ENCODE data around the gene VSIG2.
A peak's percentile ranks its signal among the peaks of the same experiment; 100 is the strongest.

Gene VSIG2

GRCh38 chr11:124760806-124761205 lies 8.8 kb upstream of the VSIG2 start:
- H3K27ac ChIP-seq, result no peak overlapping the region
- TF ChIP-seq CTCF (conservative IDR thresholded peaks at IDR 0.05; ENCODE audit: low read depth), result no peak
- DNase-seq (ENCODE audit: low spot score), result no peak
- POLR2A ChIA-PET (ENCODE audit: low non-redundant PET), result no interaction called here
- CTCF ChIA-PET, result interaction anchor here (0.9 kb wide), 2 partner anchors 16 to 20 kb away, joined by 3 to 4 read pairs; no protein-coding TSS in a partner anchor

DNA sequence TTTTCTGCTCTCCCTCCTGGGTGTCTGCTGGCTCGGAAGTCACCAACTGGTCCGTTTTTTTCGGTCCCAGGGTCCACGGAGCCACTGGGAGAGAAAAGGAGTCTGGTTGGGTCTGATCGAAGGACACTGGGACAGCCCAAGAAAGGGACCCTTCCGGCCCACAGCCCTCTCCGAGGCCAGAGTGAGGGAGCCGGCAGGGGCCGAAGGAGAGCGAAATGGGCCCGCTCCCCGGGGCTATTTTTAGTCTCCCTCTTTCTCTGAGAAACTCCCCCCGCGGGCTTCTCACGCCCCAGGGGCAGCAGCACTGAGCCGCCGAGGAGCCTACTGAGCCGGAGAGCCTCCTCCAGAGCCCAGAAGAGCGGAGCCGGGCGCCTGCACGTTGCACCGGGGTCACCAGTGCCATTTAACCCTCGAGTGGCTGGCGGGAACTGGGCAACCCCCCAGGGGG lies 8.2 kb upstream of the VSIG2 start:
- H3K27ac ChIP-seq, result no peak overlapping the region
- TF ChIP-seq CTCF (conservative IDR thresholded peaks at IDR 0.05; ENCODE audit: low read depth), result no peak
- POLR2A ChIA-PET (ENCODE audit: low non-redundant PET), result no interaction called here
- no peak for DNase-seq (ENCODE audit: low spot score)
- CTCF ChIA-PET, result interaction anchor here (0.6 to 0.9 kb wide), 2 partner anchors 16 to 96 kb away, joined by 3 read pairs; no protein-coding TSS in a partner anchor

- no peak for TF ChIP-seq CTCF (conservative IDR thresholded peaks at IDR 0.05; ENCODE audit: low read depth)
- H3K27ac ChIP-seq, result no peak overlapping the region
- no peak for DNase-seq (ENCODE audit: low spot score)
- CTCF ChIA-PET, result interaction anchor here (0.6 to 1.0 kb wide), 2 partner anchors 78 to 96 kb away, joined by 3 read pairs; no protein-coding TSS in a partner anchor
- POLR2A ChIA-PET (ENCODE audit: low non-redundant PET), result no interaction called here
Measured at GRCh38 chr11:124759266-124760204, 7.5 kb upstream of the VSIG2 start.

GRCh38 chr11:124758355-124759265 lies 6.6 kb upstream of the VSIG2 start:
- peak; percentile 56 for DNase-seq (ENCODE audit: low spot score)
- TF ChIP-seq CTCF (conservative IDR thresholded peaks at IDR 0.05; ENCODE audit: low read depth), result peak; percentile 81
- POLR2A ChIA-PET (ENCODE audit: low non-redundant PET), result no interaction called here
- CTCF ChIA-PET, result interaction anchor here (0.6 to 1.7 kb wide), 9 partner anchors 12 to 158 kb away, joined by 3 to 9 read pairs (median 4); no protein-coding TSS in a partner anchor
- H3K27ac ChIP-seq, result no peak overlapping the region

DNA sequence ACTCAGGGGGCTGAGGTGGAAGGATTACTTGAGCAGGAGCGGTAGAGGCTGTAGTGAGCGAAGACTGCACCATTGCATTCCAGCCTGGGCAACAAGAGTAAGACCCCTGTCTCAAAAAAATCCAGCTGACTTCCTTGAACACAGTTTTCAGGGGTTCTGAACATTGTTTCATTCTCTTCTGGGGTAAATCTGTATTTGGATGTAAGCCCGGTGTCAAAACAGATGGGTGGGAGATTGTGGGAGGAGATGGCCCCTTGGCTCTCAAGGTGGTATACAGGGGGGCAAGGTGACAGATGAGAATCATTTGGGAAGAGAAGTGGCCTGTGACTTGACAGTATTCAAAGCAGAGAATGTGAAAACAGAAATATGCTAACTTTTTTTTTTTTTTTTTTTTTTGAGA lies 5.3 kb upstream of the VSIG2 start:
- no peak for DNase-seq (ENCODE audit: low spot score)
- ChIA-PET CTCF (interaction anchor here (0.6 to 1.7 kb wide), 2 partner anchors 11 to 93 kb away, joined by 3 to 9 read pairs; no protein-coding TSS in a partner anchor), POLR2A (ENCODE audit: low non-redundant PET) (no interaction called here)
- TF ChIP-seq CTCF (conservative IDR thresholded peaks at IDR 0.05; ENCODE audit: low read depth), result no peak
- no peak overlapping the region for H3K27ac ChIP-seq

GRCh38 chr11:124756753-124757227 lies 4.7 kb upstream of the VSIG2 start:
- POLR2A ChIA-PET (ENCODE audit: low non-redundant PET), result no interaction called here
- no peak for TF ChIP-seq CTCF (conservative IDR thresholded peaks at IDR 0.05; ENCODE audit: low read depth)
- no peak overlapping the region for H3K27ac ChIP-seq
- CTCF ChIA-PET, result interaction anchor here (0.6 to 1.2 kb wide), 2 partner anchors 49 to 93 kb away, joined by 3 read pairs; no protein-coding TSS in a partner anchor
- no peak for DNase-seq (ENCODE audit: low spot score)

Measured in RWPE1 (cell line).